HEK293T (cell line): ENCODE measurements around the gene CCT5.

Experiments
- BHLHE40 ChIP-seq: fragments of 450-650 bp; IDR thresholded peaks from 2 replicates; pipeline ENCODE4 v1.6.1; 2016; ENCODE audit warnings: mild to moderate bottlenecking, moderate library complexity, borderline replicate concordance
- CTBP1 ChIP-seq: fragments of 450-650 bp; IDR thresholded peaks from 2 replicates; pipeline ENCODE4 v1.6.1; 2016; ENCODE audit warnings: borderline replicate concordance
- ELF4 ChIP-seq: fragments of 450-650 bp; IDR thresholded peaks from 2 replicates; pipeline ENCODE4 v1.6.1; 2017; ENCODE audit warnings: antibody characterized with exemption
- FOXA1 ChIP-seq: fragments of 450-650 bp; IDR thresholded peaks from 2 replicates; pipeline ENCODE4 v1.6.1; 2016; ENCODE audit warnings: mild to moderate bottlenecking
- FOXK2 ChIP-seq: fragments of 450-650 bp; IDR thresholded peaks from 2 replicates; pipeline ENCODE4 v1.6.1; 2016; ENCODE audit warnings: mild to moderate bottlenecking
- FOXM1 ChIP-seq: fragments of 450-650 bp; IDR thresholded peaks from 2 replicates; pipeline ENCODE4 v1.6.1; 2017; ENCODE audit warnings: mild to moderate bottlenecking, borderline replicate concordance
- HDGF ChIP-seq: fragments of 450-650 bp; IDR thresholded peaks from 2 replicates; pipeline ENCODE4 v1.6.1; 2017; ENCODE audit warnings: antibody characterized with exemption, borderline replicate concordance
- NFRKB ChIP-seq: fragments of 450-650 bp; IDR thresholded peaks from 2 replicates; pipeline ENCODE4 v1.6.1; 2016; ENCODE audit warnings: mild to moderate bottlenecking, moderate library complexity
- PKNOX1 ChIP-seq: fragments of 450-650 bp; IDR thresholded peaks from 2 replicates; pipeline ENCODE4 v1.6.1; 2016
- SP1 ChIP-seq: fragments of 450-650 bp; IDR thresholded peaks from 2 replicates; pipeline ENCODE4 v1.6.1; 2017
- SUZ12 ChIP-seq: fragments of 450-650 bp; IDR thresholded peaks from 2 replicates; pipeline ENCODE4 v1.6.1; 2016; ENCODE audit warnings: mild to moderate bottlenecking
- TARDBP ChIP-seq: fragments of 450-650 bp; IDR thresholded peaks from 2 replicates; pipeline ENCODE4 v1.6.1; 2016
- ZNF384 ChIP-seq: fragments of 450-650 bp; IDR thresholded peaks from 2 replicates; pipeline ENCODE4 v1.6.1; 2016

- TF ChIP-seq HDGF, result no peak
- TF ChIP-seq PKNOX1, result no peak
- TF ChIP-seq ZNF384, result no peak
- no peak for TF ChIP-seq CTBP1
- TF ChIP-seq SUZ12, result no peak
- TF ChIP-seq TARDBP, result no peak
- TF ChIP-seq FOXA1, result no peak
- no peak for TF ChIP-seq SP1
- TF ChIP-seq FOXM1, result no peak
- TF ChIP-seq NFRKB, result no peak
- no peak for TF ChIP-seq BHLHE40
- no peak for TF ChIP-seq ELF4
- no peak for TF ChIP-seq FOXK2
These were observed 17.7 kb upstream of the CCT5 start for GRCh38 chr5:10232386-10232785.
